ENCODE measurements around the gene GRAMD4. TPM values are rescaled to one million over a fixed set of nuclear protein-coding genes. Genes with fewer than 3 reads are reported as not detected.

The GRAMD4 gene
- total RNA-seq, 1 donor from 2014 or later: 34.9 TPM

GRCh38 chr22:46671824-46672432 lies 51.7 kb downstream of the GRAMD4 start:
- DNase-seq (ENCODE audit: low spot score): no peak

DNA sequence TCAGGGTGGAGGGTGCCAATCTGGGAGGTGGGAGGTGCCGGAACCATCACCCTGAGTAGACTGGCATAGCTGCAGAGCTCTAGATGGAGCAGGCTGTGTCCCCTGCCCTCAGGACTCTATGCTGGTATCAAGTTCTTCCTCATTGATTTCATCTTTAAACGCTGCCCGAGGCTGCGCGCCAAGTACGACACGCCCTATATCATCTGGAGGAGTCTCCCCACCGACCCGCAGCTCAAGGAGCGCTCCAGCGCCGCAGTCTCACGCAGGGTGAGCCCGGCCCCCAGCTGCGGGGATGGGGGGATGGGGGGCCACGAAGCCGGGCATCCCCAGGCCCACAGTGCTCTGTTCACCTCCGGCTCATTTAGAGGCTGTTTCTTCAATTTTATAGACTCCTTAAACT lies 52.5 kb downstream of the GRAMD4 start:
- no peak for DNase-seq (ENCODE audit: low spot score)

- DNase-seq (ENCODE audit: low spot score): no peak
Observed at GRCh38 chr22:46673205-46673604, 53.0 kb downstream of the GRAMD4 start.

GRCh38 chr22:46673662-46674236 lies 53.6 kb downstream of the GRAMD4 start:
- no peak for DNase-seq (ENCODE audit: low spot score)

GRCh38 chr22:46674367-46674781 lies 54.2 kb downstream of the GRAMD4 start:
- DNase-seq (ENCODE audit: low spot score): no peak

DNA sequence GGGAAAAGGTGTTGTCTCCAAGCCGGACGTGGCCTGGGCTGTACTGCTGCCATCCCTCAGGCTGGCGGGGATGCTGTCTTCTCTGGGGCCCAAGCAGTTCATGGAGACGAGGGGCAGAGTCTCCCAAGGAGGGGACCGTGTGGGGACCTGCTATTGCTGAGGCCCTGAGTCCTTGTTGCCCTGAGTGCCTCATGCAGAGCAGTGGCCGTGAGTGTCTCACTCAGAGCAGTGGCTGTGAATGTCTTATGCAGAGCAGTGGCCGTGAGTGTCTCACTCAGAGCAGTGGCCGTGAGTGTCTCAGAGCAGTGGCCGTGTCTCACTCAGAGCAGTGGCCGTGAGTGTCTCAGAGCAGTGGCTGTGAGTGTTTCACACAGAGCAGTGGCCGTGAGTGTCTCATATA lies 54.7 kb downstream of the GRAMD4 start:
- no peak for DNase-seq (ENCODE audit: low spot score)

DNA sequence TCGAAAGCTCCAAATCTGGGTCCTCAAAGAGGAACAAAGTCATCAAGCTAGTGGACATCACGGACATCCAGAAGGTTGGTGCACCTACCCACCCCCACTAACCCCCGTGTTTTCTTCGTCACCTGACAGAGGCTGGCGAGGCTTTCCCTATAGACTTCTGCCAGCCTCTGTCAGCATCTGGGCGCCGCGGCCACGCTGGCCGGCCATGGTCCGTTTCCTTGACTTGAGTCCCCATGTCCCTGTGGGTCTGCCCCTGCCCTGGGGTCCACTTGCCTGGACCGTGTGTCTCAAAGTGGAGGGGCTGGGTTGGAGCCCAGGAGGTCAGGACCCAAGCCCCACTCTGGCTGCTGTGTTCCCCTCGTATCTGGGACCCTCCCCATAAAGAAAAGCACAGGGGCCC lies 55.3 kb downstream of the GRAMD4 start:
- no peak for DNase-seq (ENCODE audit: low spot score)

DNA sequence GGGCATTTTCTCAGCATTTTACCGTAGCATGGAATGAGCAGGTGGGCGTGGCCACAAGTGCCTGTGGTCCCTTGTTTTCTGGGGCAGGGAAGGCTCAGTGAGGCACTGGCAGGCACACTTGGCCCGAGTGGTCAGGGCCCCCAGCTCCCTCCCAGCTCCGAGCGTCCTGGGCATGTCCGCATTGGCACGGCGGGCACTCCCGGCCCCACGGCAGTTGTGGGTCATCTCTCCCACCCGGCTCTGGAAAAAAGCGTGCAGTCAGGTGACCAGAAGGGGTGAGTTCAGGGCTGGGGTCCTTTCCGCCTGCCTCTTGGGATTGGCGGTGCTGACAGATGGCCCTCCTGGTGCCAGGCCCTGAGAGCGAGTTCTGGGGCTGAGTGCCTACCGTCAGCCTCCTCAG lies 55.8 kb downstream of the GRAMD4 start:
- no peak for DNase-seq (ENCODE audit: low spot score)

GRCh38 chr22:46676479-46676878 lies 56.3 kb downstream of the GRAMD4 start:
- no peak for DNase-seq (ENCODE audit: low spot score)

GRCh38 chr22:46676881-46677280 lies 56.7 kb downstream of the GRAMD4 start:
- DNase-seq (ENCODE audit: low spot score): no peak

DNA sequence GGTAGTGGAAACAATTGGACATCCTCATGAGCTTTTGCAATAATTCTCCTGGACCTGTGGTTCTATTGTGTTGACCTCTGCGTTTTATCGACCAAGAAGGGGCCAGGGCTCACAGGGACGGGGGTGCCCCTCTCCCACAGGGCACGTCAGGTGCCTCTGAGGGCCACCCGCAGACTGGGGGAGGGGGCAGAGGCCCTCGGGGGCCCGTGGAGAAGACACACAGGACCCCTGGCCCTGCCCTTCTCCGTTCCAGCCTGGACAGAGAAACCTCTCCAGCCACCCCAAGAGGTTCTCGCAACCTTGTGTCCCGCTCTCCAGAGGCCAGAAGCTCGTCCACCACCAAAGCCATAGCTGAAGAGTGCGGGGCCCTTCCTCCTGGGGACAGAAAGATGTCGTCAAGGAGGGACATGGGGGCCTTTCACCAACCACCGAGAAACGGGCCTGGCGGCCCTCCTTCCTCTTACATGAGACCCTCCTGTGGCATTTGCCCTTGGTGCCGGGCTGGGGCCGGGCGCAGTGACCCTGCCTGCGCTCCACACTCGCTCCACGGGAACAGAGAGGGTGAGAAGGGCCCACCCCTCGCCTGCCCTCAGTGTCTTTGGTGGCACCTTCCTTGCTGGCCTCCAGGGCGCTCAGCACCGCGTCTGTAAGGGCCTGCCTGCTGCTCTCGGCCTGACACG lies 57.3 kb downstream of the GRAMD4 start:
- DNase-seq (ENCODE audit: low spot score): no peak

- no peak for DNase-seq (ENCODE audit: low spot score)
Observed at GRCh38 chr22:46678003-46678657, 57.9 kb downstream of the GRAMD4 start.

GRCh38 chr22:46678785-46679700 lies 58.9 kb downstream of the GRAMD4 start:
- DNase-seq (ENCODE audit: low spot score): no peak

DNA sequence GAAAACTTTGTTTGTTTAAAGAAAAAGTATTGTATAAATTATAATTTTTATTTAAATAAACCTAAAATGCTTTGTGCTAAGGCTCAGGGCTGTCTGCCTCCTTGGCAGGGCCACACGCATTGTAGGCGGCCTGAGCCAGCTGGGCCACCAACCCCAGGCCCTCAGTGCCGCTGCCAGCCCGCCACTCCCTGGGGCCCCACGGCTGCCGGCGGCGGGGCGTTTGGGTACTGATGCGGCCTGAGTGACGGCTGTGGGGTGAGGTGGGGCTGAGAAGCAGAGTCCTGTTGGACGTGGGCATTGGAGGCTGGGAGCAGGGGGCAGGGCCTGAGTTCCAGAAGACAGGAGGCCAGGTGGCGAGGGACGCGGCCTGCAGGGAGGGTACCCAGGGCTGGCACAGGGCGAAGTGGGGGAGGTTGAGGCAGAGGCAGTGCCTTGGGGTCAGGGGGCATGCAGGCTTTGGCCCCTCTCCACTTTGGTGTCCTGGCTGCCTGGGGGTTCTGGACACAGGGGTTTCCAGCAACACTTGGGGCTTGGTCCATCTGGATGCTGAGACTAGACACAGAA lies 59.6 kb downstream of the GRAMD4 start:
- DNase-seq (ENCODE audit: low spot score): no peak

GRCh38 chr22:46681010-46681409 lies 60.8 kb downstream of the GRAMD4 start:
- DNase-seq (ENCODE audit: low spot score): no peak

DNA sequence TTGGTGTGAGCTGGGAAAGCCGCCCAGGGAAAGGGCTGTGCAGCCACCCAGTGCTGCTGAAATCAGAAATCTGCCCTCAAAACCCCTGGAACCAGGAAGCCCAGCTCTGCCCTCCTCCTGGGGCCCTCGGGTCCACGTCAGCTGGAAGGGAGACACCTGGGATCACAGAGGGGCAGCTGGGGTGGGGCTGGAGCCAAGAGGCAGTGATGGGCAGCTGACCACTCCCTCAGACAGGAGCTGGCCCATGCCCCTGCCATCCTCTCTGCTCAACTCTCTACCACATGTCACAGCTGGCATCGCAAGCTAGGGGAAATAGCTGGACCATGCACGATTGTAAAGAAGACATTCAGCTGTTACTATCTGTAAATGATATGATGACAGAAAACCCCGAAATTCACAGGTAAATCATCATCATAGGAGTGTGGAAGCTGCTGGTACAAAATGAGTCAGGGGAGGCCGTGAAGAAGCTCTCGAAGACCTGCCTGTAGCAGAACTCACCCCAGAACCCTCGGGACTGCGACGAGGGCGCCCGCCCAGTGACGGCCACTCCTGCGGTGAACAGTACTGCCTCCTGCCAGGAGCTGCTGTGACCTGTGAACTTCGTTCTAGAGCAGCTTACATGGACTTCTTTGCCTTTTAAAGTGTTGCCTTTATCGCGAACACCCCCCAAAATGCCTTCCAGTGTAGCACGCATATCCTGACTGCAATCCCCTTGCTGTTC lies 62.0 kb downstream of the GRAMD4 start:
- no peak for DNase-seq (ENCODE audit: low spot score)

DNA sequence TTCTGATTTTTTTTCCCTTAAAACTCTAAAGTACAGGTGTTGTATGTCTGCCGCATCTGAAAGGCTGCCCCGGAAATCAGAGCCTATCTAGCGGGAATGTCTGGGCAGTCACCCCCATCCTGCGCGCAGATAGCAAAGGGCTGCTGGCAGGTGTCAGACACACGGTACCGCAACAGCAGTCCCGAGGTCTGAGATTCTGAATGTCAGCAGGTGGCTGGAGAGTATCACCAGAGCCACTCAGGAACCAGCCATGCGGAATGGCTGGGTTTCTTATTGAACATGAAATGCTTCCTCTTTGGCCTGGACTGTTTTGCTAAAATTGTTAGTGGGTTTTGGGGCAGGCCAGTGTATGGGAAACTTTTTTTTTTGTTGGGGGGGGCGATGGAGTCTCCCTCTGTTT lies 64.5 kb downstream of the GRAMD4 start:
- DNase-seq (ENCODE audit: low spot score): no peak

- DNase-seq (ENCODE audit: low spot score): no peak
Observed at GRCh38 chr22:46686221-46687047, 66.2 kb downstream of the GRAMD4 start.

GRCh38 chr22:46687048-46687444 lies 66.9 kb downstream of the GRAMD4 start:
- no peak for DNase-seq (ENCODE audit: low spot score)

GRCh38 chr22:46687460-46687859 lies 67.3 kb downstream of the GRAMD4 start:
- DNase-seq (ENCODE audit: low spot score): no peak
